Endothelial cell of umbilical vein (primary cell): ENCODE measurements around the gene CD27. TPM values are rescaled to one million over a fixed set of nuclear protein-coding genes. Genes with fewer than 3 reads are reported as not detected.

ENCODE experiments used
- BruUV-seq: library from RNA; stranded (reverse); fragments of 400-500 nt; replicated peaks from 2 replicates; lab custom pipeline; 2021; lab: Mats Ljungman, UMichigan
- CTCF ChIA-PET: fragments of 300-600, 350-600 bp; sonication (Branson Sonifier 250); formaldehyde crosslinking; loops from one replicate; lab custom pipeline; 2021; ENCODE audit warnings: antibody characterized with exemption, inconsistent platforms; lab: Charles Lee
- POLR2A ChIA-PET: fragments of 300-600, 350-600 bp; sonication (Branson Sonifier 250); formaldehyde crosslinking; loops from one replicate; lab custom pipeline; 2021; ENCODE audit warnings: antibody characterized with exemption, inconsistent platforms; lab: Charles Lee
- DNase-seq: peaks from one replicate; pipeline ENCODE4 v3.0.0-alpha.2; 2011; ENCODE audit warnings: low read depth, low spot score
- FAIRE-seq: peaks from 2 replicates; lab custom pipeline; 2011; peaks lifted over from hg19 to GRCh38; lab: Jason Lieb, UNC
- H2AFZ ChIP-seq: 2 replicates; pipeline ENCODE4 v1.6.0; 2012; ENCODE audit warnings: low read depth, low read length, control low read depth, inconsistent platforms
- H3K27ac ChIP-seq: 2 replicates; pipeline ENCODE4 v1.5.1; 2011; ENCODE audit warnings: low read depth, mild to moderate bottlenecking, control low read depth, low read length, moderate library complexity; ENCODE audit not compliant: insufficient read depth
- H3K27me3 ChIP-seq, 2 experiments: 2 replicates each; pipeline versions ENCODE4 v1.6.0 to v1.6.1; 2011; ENCODE audit warnings: low read length in 2 of 2, mixed read lengths in 1 of 2; ENCODE audit not compliant: control insufficient read depth in 2 of 2, insufficient read depth in 2 of 2
- H3K36me3 ChIP-seq, 2 experiments: 2 replicates in 1 of 2; 3 replicates in 1 of 2; pipeline ENCODE4 v1.5.1; 2011; ENCODE audit warnings: low read length in 2 of 2, mild to moderate bottlenecking in 1 of 2, moderate library complexity in 1 of 2; ENCODE audit not compliant: control insufficient read depth in 2 of 2, insufficient read depth in 2 of 2; ENCODE audit errors: extremely low read depth in 1 of 2
- H3K4me1 ChIP-seq: 3 replicates; pipeline ENCODE4 v1.5.1; 2011; ENCODE audit warnings: mild to moderate bottlenecking, low read length; ENCODE audit not compliant: control insufficient read depth, insufficient read depth; ENCODE audit errors: extremely low read depth
- H3K4me2 ChIP-seq: 2 replicates; pipeline ENCODE4 v1.6.1; 2011; ENCODE audit warnings: low read length, control low read depth, mixed read lengths; ENCODE audit not compliant: insufficient read depth
- H3K4me3 ChIP-seq, 3 experiments: fragments of 200-600 bp in 1 of 3; sonication (generic), shearing (Covaris generic) in 1 of 3; replicated peaks in 1 of 3; 2 replicates each; pipeline ENCODE4 v1.5.1; 2011 to 2016; ENCODE audit warnings: control low read depth in 3 of 3, low read length in 3 of 3, mild to moderate bottlenecking in 2 of 3, inconsistent platforms in 1 of 3, low read depth in 1 of 3, moderate library complexity in 1 of 3; ENCODE audit not compliant: insufficient read depth in 1 of 3
- H3K79me2 ChIP-seq: 2 replicates; pipeline ENCODE4 v1.6.0; 2012; ENCODE audit warnings: low read length, inconsistent platforms; ENCODE audit not compliant: control insufficient read depth, insufficient read depth
- H3K9ac ChIP-seq: replicated peaks from 2 replicates; pipeline ENCODE3; 2011; ENCODE audit warnings: low read length, control low read depth; ENCODE audit not compliant: insufficient read depth; ENCODE audit errors: extremely low read depth
- H3K9me1 ChIP-seq: replicated peaks from 3 replicates; pipeline ENCODE4 v1.6.0; 2011; ENCODE audit warnings: mild to moderate bottlenecking, low read length; ENCODE audit not compliant: control insufficient read depth, insufficient read depth; ENCODE audit errors: extremely low read depth
- H3K9me3 ChIP-seq: replicated peaks from 2 replicates; pipeline ENCODE4 v1.5.1; 2012; ENCODE audit warnings: low read length, inconsistent platforms; ENCODE audit not compliant: control insufficient read depth, insufficient read depth
- H4K20me1 ChIP-seq: replicated peaks from 2 replicates; pipeline ENCODE3; 2011; ENCODE audit warnings: mild to moderate bottlenecking, low read length; ENCODE audit not compliant: control insufficient read depth, insufficient read depth; ENCODE audit errors: extremely low read depth
- EZH2 ChIP-seq: IDR thresholded peaks from 2 replicates; pipeline ENCODE4 v1.6.1; 2012; ENCODE audit warnings: borderline replicate concordance, low read depth, mild to moderate bottlenecking, moderate library complexity, low read length, inconsistent platforms; ENCODE audit not compliant: severe bottlenecking
- FOS ChIP-seq: IDR thresholded peaks from 2 replicates; pipeline ENCODE4 v1.6.1; 2011; ENCODE audit warnings: mild to moderate bottlenecking, low read length, moderate library complexity, borderline replicate concordance; ENCODE audit not compliant: insufficient read depth
- GATA2 ChIP-seq: IDR thresholded peaks from 2 replicates; pipeline ENCODE4 v1.7.0; 2011; ENCODE audit warnings: low read depth, mild to moderate bottlenecking, moderate library complexity, mixed read lengths, low read length; ENCODE audit not compliant: insufficient read length, insufficient read depth
- JUN ChIP-seq: IDR thresholded peaks from 2 replicates; pipeline ENCODE4 v1.6.1; 2011; ENCODE audit warnings: borderline replicate concordance, low read depth; ENCODE audit not compliant: insufficient read length, insufficient read depth
- MYC ChIP-seq: IDR thresholded peaks from one replicate; pipeline ENCODE4 v1.6.1; 2011; ENCODE audit warnings: mild to moderate bottlenecking, low read depth, low read length
- POLR2A ChIP-seq: IDR thresholded peaks from 2 replicates; pipeline ENCODE4 v1.6.1; 2012; ENCODE audit warnings: low read depth, mild to moderate bottlenecking, control low read depth, low read length
- POLR2AphosphoS5 ChIP-seq: IDR thresholded peaks from 2 replicates; pipeline ENCODE4 v1.6.1; 2012; ENCODE audit warnings: low read depth, mild to moderate bottlenecking, control low read depth, low read length, moderate library complexity; ENCODE audit not compliant: insufficient read depth
- dilution Hi-C: fragments of 300-500 bp; cut with MboI; formaldehyde crosslinking; loops from one replicate; pipeline ENCODE4 v1.15.0; 2019; ENCODE audit warnings: low sequenced_read_pairs; ENCODE audit not compliant: extremely low pct_ligation_motif_present
- intact Hi-C: fragments of 100-400 bp; cut with micrococcal nuclease; formaldehyde crosslinking; loops from one replicate; pipeline ENCODE4 v1.10.0; 2022
- polyA plus RNA-seq, 4 experiments: library from polyadenylated mRNA; depleted of rRNA in 3 of 4; stranded (reverse) in 3 of 4; unstranded in 1 of 4; fragments of >200 nt; gene quantifications; 2 replicates each; pipeline versions ENCODE4 v1.2.1 to v1.2.3, GENCODE V29; 2011 to 2012; ENCODE audit warnings: missing spikeins in 1 of 4
- total RNA-seq: library from RNA; stranded (reverse); gene quantifications from 2 replicates; pipeline ENCODE4 v1.2.3, GENCODE V29; 2021
- TF ChIP-seq, protein P1 (sequence below), 2 donors: IDR thresholded peaks; 1 replicate in 1 of 2; 2 replicates in 1 of 2; pipeline ENCODE4 v1.5.1; 2011; ENCODE audit warnings: low read length in 2 of 2, mild to moderate bottlenecking in 2 of 2, moderate library complexity in 2 of 2, control low read depth in 1 of 2, inconsistent platforms in 1 of 2, low read depth in 1 of 2; ENCODE audit not compliant: insufficient read depth in 1 of 2; ENCODE audit errors: extremely low read depth in 1 of 2

The CD27 gene
- total and polyA plus RNA-seq, 2 donors (not counting 3 experiments of a cell fraction or from before 2014, with no cell fraction given): not detected

DNA sequence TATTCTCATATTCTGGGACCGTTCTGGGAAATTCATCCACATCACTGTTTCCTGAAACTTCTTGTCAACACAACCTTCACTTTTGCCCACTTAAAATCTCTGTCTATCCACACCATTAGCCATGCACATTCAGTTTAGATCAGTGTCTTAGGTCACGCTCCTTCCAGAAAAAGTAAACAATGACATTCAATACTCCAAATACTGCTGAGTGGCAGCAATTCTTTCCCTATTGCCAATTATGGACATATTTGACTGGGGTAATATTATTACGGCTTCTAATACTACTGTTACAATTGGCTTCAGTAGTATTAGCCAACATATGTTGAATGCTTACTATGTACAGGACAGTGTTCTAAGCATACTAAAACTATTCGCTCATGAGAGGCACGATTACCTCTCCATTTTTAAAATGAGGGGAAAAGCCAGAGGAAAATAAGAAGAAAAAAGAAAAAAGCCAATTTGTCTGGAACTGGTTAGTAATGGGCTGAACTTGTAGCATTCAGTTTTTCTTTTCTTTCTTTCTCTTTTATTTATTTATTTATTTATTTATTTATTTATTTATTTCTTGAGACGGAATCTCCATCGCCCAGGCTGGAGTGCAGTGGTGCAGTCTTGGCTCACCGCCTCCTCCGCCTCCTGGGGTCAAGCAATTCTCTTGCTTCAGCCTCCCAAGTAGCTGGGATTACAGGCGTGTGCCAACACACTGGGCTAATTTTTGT, 37.4 kb upstream of the CD27 start:
- CTCF ChIA-PET: no interaction called here
- no peak overlapping the region for H3K4me3 ChIP-seq
- intact Hi-C loops (no loop called here), dilution Hi-C loops (no loop called here)
- no peak for TF ChIP-seq MYC
- TF ChIP-seq, protein P1, sequence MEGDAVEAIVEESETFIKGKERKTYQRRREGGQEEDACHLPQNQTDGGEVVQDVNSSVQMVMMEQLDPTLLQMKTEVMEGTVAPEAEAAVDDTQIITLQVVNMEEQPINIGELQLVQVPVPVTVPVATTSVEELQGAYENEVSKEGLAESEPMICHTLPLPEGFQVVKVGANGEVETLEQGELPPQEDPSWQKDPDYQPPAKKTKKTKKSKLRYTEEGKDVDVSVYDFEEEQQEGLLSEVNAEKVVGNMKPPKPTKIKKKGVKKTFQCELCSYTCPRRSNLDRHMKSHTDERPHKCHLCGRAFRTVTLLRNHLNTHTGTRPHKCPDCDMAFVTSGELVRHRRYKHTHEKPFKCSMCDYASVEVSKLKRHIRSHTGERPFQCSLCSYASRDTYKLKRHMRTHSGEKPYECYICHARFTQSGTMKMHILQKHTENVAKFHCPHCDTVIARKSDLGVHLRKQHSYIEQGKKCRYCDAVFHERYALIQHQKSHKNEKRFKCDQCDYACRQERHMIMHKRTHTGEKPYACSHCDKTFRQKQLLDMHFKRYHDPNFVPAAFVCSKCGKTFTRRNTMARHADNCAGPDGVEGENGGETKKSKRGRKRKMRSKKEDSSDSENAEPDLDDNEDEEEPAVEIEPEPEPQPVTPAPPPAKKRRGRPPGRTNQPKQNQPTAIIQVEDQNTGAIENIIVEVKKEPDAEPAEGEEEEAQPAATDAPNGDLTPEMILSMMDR (IDR thresholded peaks at IDR 0.05; ENCODE audit: extremely low read depth in 1 of 2, insufficient read depth in 1 of 2, low read depth in 1 of 2, low read length in 2 of 2): no peak
- no peak for TF ChIP-seq JUN
- no peak for TF ChIP-seq POLR2AphosphoS5
- no peak for TF ChIP-seq GATA2
- TF ChIP-seq POLR2A: no peak
- no peak for TF ChIP-seq EZH2
- no peak for TF ChIP-seq FOS
- BruUV-seq: no TSS peak
- no peaks in the 10 kb centered on the region for H3K9me3 ChIP-seq
- H3K4me1 ChIP-seq: no peaks in the 10 kb centered on the region
- H2AFZ ChIP-seq: no peak overlapping the region
- no peaks in the 10 kb centered on the region for H3K27me3 ChIP-seq
- no peak for FAIRE-seq
- H3K9ac ChIP-seq: no peak overlapping the region
- H3K79me2 ChIP-seq: no peaks in the 10 kb centered on the region
- no peaks in the 10 kb centered on the region for H4K20me1 ChIP-seq
- no peaks in the 10 kb centered on the region for H3K36me3 ChIP-seq
- H3K9me1 ChIP-seq: no peaks in the 10 kb centered on the region
- no peak for DNase-seq
- H3K27ac ChIP-seq: no peak overlapping the region
- no peak overlapping the region for H3K4me2 ChIP-seq
- POLR2A ChIA-PET: no interaction called here
